Type B pancreatic cell (in vitro differentiated cells): Measurements from ENCODE around the gene XRCC6. TPM values are rescaled to one million over a fixed set of nuclear protein-coding genes. Genes with fewer than 3 reads are reported as not detected.

Experiments used
- DNase-seq: peaks from one replicate; pipeline ENCODE4 v3.0.0; 2021; ENCODE audit warnings: mixed read lengths; ENCODE audit not compliant: unreplicated experiment; ENCODE audit errors: extremely low spot score
- H3K27ac Mint-ChIP-seq: 2 replicates; pipeline ENCODE4 v1.8.0; 2021; ENCODE audit warnings: mild to moderate bottlenecking, mixed read lengths
- H3K27me3 Mint-ChIP-seq: 2 replicates; pipeline ENCODE4 v1.8.0; 2021; ENCODE audit warnings: mixed read lengths
- H3K36me3 Mint-ChIP-seq: 2 replicates; pipeline ENCODE4 v1.8.0; 2021; ENCODE audit warnings: mixed read lengths
- H3K4me1 Mint-ChIP-seq: one replicate; pipeline ENCODE4 v1.8.0; 2021; ENCODE audit warnings: mixed read lengths; ENCODE audit not compliant: unreplicated experiment
- H3K4me3 Mint-ChIP-seq: 2 replicates; pipeline ENCODE4 v1.8.0; 2021; ENCODE audit warnings: mild to moderate bottlenecking, mixed read lengths
- H3K9me3 Mint-ChIP-seq: 2 replicates; pipeline ENCODE4 v1.8.0; 2021; ENCODE audit warnings: mixed read lengths
- CTCF ChIP-seq: fragments of 200-600 bp; sonication (generic); conservative IDR thresholded peaks from 2 replicates; pipeline ENCODE4 v1.5.0; 2021; ENCODE audit warnings: antibody characterized with exemption, mild to moderate bottlenecking
- total RNA-seq: library from RNA; stranded (reverse); gene quantifications from 2 replicates; pipeline ENCODE4 v1.2.1, GENCODE V29; 2021; ENCODE audit warnings: low replicate concordance

XRCC6 gene
- total RNA-seq, 1 donor from 2014 or later = 302 TPM

GRCh38 chr22:41696703-41697102 lies 75.6 kb downstream of the XRCC6 start:
- no peak for DNase-seq
- no peak for TF ChIP-seq CTCF
- H3K36me3 Mint-ChIP-seq = no peaks in the 10 kb centered on the region
- H3K4me3 Mint-ChIP-seq = peak overlapping the region; percentile 80
- H3K4me1 Mint-ChIP-seq = peaks cover 8% of the 10 kb centered on the region
- H3K27me3 Mint-ChIP-seq = no peaks in the 10 kb centered on the region
- peak overlapping the region; percentile 79 for H3K27ac Mint-ChIP-seq
- H3K9me3 Mint-ChIP-seq = no peaks in the 10 kb centered on the region

DNA sequence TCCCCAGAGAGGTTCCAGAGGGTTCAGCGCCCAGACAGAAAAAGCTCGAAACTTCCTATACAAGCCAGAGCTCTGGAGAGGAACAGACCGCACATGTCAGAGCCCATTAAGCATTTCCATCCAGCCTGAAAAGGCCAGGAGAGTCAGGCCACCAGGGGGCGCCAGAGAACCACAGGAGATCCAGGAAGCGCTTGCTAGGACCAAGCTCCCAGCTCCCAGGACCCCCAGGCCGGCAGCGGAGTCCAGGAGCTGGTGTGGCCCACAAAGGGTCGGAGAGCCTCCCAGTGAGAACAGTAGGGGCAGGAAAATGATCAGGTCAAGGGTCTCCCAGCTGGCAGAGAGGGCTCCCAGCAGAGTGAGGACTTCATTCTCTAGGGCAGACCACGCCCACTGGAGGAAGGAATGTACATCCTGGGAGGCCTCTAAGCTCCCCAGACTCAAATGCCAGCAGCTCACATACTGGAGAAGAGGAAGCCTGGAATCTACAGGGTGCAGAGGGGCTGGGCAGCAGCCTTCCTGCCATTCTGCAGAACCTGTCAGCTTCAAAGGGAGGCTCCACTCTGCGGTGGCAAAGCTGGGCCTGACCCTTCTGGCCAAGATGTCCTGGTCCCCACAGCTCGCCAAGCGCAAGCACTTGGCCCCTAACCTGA lies 76.2 kb downstream of the XRCC6 start:
- Mint-ChIP-seq H3K36me3 (no peaks in the 10 kb centered on the region), H3K27ac (peak overlapping the region; percentile 79), H3K9me3 (no peaks in the 10 kb centered on the region), H3K4me3 (peak overlapping the region; percentile 80), H3K27me3 (no peaks in the 10 kb centered on the region), H3K4me1 (peaks cover 8% of the 10 kb centered on the region)
- peak; percentile 96 for DNase-seq
- peak; percentile 100 for TF ChIP-seq CTCF

DNA sequence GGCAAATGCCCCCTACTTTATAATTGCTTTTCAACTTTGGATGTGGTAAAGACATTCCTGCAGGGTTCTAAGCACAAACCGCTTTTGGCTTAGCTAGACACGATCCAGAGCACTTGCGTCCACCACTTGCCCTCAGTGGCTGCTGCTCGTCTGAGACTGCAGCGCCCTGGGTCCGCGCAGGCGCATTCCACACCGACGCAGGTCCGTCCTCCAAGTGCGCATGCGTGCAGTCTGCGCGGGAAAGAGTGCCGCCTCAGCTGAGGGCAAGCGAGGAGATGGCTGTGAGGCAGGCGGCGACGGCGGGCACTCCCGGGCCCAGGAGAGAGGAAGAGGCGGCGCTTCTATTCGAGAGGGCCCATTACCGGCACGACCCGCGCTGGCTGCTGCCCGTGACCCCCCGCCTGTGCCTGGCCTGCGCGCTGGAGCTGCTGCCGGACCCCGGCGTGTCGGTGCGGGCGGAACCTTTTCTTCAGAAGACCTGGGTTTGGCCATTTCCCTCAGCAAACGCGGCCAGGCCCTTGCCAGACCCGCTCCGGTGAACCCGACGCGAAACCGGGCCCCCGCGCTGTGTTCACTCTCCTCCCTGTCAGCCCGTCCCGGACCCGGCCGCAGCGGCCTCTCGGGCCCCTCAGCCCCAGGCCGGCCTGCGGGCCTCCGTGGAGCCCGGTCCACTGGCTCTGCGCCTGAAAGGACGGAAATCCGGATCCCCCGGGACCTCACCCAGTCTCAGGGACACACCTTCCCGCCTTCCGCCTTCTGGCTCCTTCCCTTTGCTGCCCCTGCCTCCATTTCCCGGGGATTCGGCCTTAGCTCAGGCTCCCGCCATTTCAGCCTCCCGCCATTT lies 78.4 kb downstream of the XRCC6 start, which contains the start of gene MEI1:
Gene MEI1 (plus strand): TSS at position 240 of the 844 bp plus-strand sequence. CDS start 36 bp downstream, at position 276.
- Mint-ChIP-seq H3K27ac (no peak within 1 kb of the TSS), H3K27me3 (no peaks in the 10 kb centered on the region), H3K4me1 (peaks cover 8% of the 10 kb centered on the region), H3K4me3 (no peak within 1 kb of the TSS), H3K36me3 (no peaks in the 10 kb centered on the region), H3K9me3 (no peaks in the 10 kb centered on the region)
- DNase-seq = no peak
- TF ChIP-seq CTCF = no peak

DNA sequence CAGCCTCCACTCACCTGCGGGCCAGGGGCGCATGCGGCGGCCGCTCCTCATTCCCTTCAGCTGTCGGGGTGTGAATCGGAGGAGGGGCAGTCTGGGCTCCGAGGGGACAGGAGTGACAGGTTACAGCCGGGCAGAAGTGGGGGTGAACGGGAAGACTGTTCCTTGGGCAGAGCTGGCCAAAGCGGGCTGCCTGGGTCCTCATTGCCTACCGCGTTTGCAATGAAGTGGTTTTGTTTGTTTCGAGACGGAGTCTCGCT lies 78.9 kb downstream of the XRCC6 start:
- no peaks in the 10 kb centered on the region for H3K27me3 Mint-ChIP-seq
- DNase-seq = no peak
- H3K27ac Mint-ChIP-seq = no peak overlapping the region
- peaks cover 8% of the 10 kb centered on the region for H3K4me1 Mint-ChIP-seq
- TF ChIP-seq CTCF = no peak
- H3K4me3 Mint-ChIP-seq = no peak overlapping the region
- no peaks in the 10 kb centered on the region for H3K9me3 Mint-ChIP-seq
- H3K36me3 Mint-ChIP-seq = no peaks in the 10 kb centered on the region

DNA sequence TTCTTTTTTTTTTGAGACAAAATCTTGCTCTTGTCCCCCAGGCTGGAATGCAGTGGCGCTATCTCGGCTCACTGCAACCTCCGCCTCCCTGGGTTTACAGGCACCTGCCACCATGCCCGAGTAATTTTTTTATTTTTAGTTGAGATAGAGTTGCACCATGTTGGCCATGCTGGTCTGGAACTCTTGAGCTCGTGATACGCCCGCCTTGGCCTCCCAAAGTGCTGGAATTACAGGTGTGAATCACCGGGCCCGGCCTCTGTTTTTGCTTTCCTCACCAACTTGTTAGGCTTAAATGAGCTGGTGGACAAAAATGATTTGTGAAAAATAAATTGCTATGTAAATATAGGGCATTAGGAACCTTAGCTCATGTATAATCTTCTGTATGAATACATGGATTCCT lies 81.7 kb downstream of the XRCC6 start:
- H3K36me3 Mint-ChIP-seq = no peaks in the 10 kb centered on the region
- no peaks in the 10 kb centered on the region for H3K4me1 Mint-ChIP-seq
- no peak for TF ChIP-seq CTCF
- H3K9me3 Mint-ChIP-seq = no peaks in the 10 kb centered on the region
- DNase-seq = no peak
- H3K27me3 Mint-ChIP-seq = peaks cover 3% of the 10 kb centered on the region
- H3K27ac Mint-ChIP-seq = no peak overlapping the region
- H3K4me3 Mint-ChIP-seq = no peak overlapping the region
